Osteocyte (in vitro differentiated cells): ENCODE measurements around the gene ATP8A2. TPM values are rescaled to one million over a fixed set of nuclear protein-coding genes. Genes with fewer than 3 reads are reported as not detected.

Source experiments
- DNase-seq: peaks from one replicate; pipeline ENCODE4 v3.0.0; 2021; ENCODE audit warnings: mixed read lengths; ENCODE audit not compliant: unreplicated experiment; ENCODE audit errors: extremely low spot score
- H3K27ac Mint-ChIP-seq: one replicate; pipeline ENCODE4 v1.8.0; 2021; ENCODE audit warnings: mild to moderate bottlenecking, mixed read lengths; ENCODE audit not compliant: unreplicated experiment
- H3K27me3 Mint-ChIP-seq: one replicate; pipeline ENCODE4 v1.8.0; 2021; ENCODE audit warnings: mixed read lengths; ENCODE audit not compliant: unreplicated experiment
- H3K36me3 Mint-ChIP-seq: one replicate; pipeline ENCODE4 v1.8.0; 2021; ENCODE audit warnings: mixed read lengths; ENCODE audit not compliant: unreplicated experiment
- H3K4me1 Mint-ChIP-seq: one replicate; pipeline ENCODE4 v1.8.0; 2021; ENCODE audit warnings: mixed read lengths; ENCODE audit not compliant: unreplicated experiment
- H3K4me3 Mint-ChIP-seq: one replicate; pipeline ENCODE4 v1.8.0; 2021; ENCODE audit warnings: mild to moderate bottlenecking, moderate library complexity, mixed read lengths; ENCODE audit not compliant: unreplicated experiment
- H3K9me3 Mint-ChIP-seq: one replicate; pipeline ENCODE4 v1.8.0; 2021; ENCODE audit warnings: mixed read lengths; ENCODE audit not compliant: unreplicated experiment
- total RNA-seq: library from RNA; stranded (reverse); gene quantifications from 2 replicates; pipeline ENCODE4 v1.2.1, GENCODE V29; 2021
- TF ChIP-seq, protein P1 (sequence below): fragments of 200-600 bp; sonication (generic); IDR thresholded peaks from 2 replicates; pipeline ENCODE4 v1.5.0; 2021; ENCODE audit warnings: antibody characterized with exemption, mild to moderate bottlenecking, moderate library complexity

The ATP8A2 gene
- total RNA-seq, 1 donor from 2014 or later, result 1.1 TPM

GRCh38 chr13:25727810-25728209 is 356.0 kb downstream of the ATP8A2 start:
- TF ChIP-seq, protein P1, sequence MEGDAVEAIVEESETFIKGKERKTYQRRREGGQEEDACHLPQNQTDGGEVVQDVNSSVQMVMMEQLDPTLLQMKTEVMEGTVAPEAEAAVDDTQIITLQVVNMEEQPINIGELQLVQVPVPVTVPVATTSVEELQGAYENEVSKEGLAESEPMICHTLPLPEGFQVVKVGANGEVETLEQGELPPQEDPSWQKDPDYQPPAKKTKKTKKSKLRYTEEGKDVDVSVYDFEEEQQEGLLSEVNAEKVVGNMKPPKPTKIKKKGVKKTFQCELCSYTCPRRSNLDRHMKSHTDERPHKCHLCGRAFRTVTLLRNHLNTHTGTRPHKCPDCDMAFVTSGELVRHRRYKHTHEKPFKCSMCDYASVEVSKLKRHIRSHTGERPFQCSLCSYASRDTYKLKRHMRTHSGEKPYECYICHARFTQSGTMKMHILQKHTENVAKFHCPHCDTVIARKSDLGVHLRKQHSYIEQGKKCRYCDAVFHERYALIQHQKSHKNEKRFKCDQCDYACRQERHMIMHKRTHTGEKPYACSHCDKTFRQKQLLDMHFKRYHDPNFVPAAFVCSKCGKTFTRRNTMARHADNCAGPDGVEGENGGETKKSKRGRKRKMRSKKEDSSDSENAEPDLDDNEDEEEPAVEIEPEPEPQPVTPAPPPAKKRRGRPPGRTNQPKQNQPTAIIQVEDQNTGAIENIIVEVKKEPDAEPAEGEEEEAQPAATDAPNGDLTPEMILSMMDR, result no peak
- peak overlapping the region; percentile 4 for H3K4me3 Mint-ChIP-seq
- H3K27me3 Mint-ChIP-seq, result no peaks in the 10 kb centered on the region
- peaks cover 4% of the 10 kb centered on the region for H3K9me3 Mint-ChIP-seq
- DNase-seq, result no peak
- peak overlapping the region; percentile 87 for H3K27ac Mint-ChIP-seq
- no peaks in the 10 kb centered on the region for H3K36me3 Mint-ChIP-seq
- peaks cover 48% of the 10 kb centered on the region for H3K4me1 Mint-ChIP-seq

- TF ChIP-seq, protein P1, result no peak
- no peak for DNase-seq
- Mint-ChIP-seq H3K36me3 (no peaks in the 10 kb centered on the region), H3K4me1 (peaks cover 60% of the 10 kb centered on the region), H3K4me3 (no peak overlapping the region), H3K27me3 (no peaks in the 10 kb centered on the region), H3K9me3 (no peaks in the 10 kb centered on the region), H3K27ac (peak overlapping the region; percentile 39)
Measured at GRCh38 chr13:25729201-25729600, 357.4 kb downstream of the ATP8A2 start.

GRCh38 chr13:25731037-25731436 is 359.3 kb downstream of the ATP8A2 start:
- H3K27ac Mint-ChIP-seq, result peak overlapping the region; percentile 83
- DNase-seq, result no peak
- TF ChIP-seq, protein P1, result no peak
- H3K27me3 Mint-ChIP-seq, result no peaks in the 10 kb centered on the region
- H3K9me3 Mint-ChIP-seq, result no peaks in the 10 kb centered on the region
- peaks cover 64% of the 10 kb centered on the region for H3K4me1 Mint-ChIP-seq
- H3K36me3 Mint-ChIP-seq, result no peaks in the 10 kb centered on the region
- no peak overlapping the region for H3K4me3 Mint-ChIP-seq

DNA sequence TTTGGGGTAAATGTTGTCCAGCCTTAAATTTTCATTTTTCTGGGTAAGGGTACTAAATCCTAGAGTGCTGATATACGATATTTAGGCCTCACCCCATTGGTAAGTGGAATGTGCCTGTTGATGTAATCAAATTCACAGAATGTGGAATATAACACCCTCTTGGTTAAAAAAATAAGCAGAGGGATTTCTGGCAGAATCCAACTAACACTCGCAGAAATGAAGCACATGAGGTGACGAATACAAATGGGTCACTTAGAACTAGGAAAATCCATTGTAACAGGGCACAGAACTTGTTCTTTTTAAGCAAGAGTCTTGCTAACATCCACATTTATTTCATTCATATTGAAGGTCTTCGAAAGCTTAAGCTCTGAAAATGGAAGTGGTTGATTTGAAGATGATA is 359.8 kb downstream of the ATP8A2 start:
- Mint-ChIP-seq H3K4me3 (peak overlapping the region; percentile 22), H3K9me3 (no peaks in the 10 kb centered on the region), H3K27ac (peak overlapping the region; percentile 83), H3K4me1 (peaks cover 65% of the 10 kb centered on the region), H3K36me3 (no peaks in the 10 kb centered on the region), H3K27me3 (no peaks in the 10 kb centered on the region)
- TF ChIP-seq, protein P1, result no peak
- no peak for DNase-seq

- H3K4me1 Mint-ChIP-seq, result peaks cover 63% of the 10 kb centered on the region
Measured at GRCh38 chr13:25732111-25732865, 360.5 kb downstream of the ATP8A2 start.

More at GRCh38 chr13:25732111-25732865, 360.5 kb downstream of the ATP8A2 start:
- H3K27me3 Mint-ChIP-seq, result no peaks in the 10 kb centered on the region
- H3K27ac Mint-ChIP-seq, result peak overlapping the region; percentile 83
- TF ChIP-seq, protein P1, result no peak
- no peaks in the 10 kb centered on the region for H3K36me3 Mint-ChIP-seq
- no peak for DNase-seq
- H3K4me3 Mint-ChIP-seq, result peak overlapping the region; percentile 22
- H3K9me3 Mint-ChIP-seq, result no peaks in the 10 kb centered on the region
